ACC112 (cell line): ENCODE results near the gene SH3TC1.

ENCODE experiments used
- H2AFZ ChIP-seq: fragments of 200-600 bp; sonication (generic); one replicate; pipeline ENCODE4 v1.6.0; 2017; ENCODE audit warnings: antibody characterized with exemption, low read length; ENCODE audit not compliant: unreplicated experiment
- H3K27ac ChIP-seq: fragments of 200-600 bp; sonication (generic); 2 replicates; pipeline ENCODE4 v1.5.1; 2014; ENCODE audit warnings: low read depth, mild to moderate bottlenecking, antibody characterized with exemption, low read length, moderate library complexity
- H3K27me3 ChIP-seq: fragments of 200-600 bp; sonication (generic); 2 replicates; pipeline ENCODE4 v1.6.1; 2014; ENCODE audit warnings: mild to moderate bottlenecking, antibody characterized with exemption, low read length, moderate library complexity, mixed read lengths; ENCODE audit not compliant: insufficient read depth
- H3K36me3 ChIP-seq: fragments of 200-600 bp; sonication (generic); 2 replicates; pipeline ENCODE4 v1.6.1; 2016; ENCODE audit warnings: mild to moderate bottlenecking, antibody characterized with exemption, low read length, moderate library complexity, mixed read lengths; ENCODE audit not compliant: insufficient read depth
- H3K4me1 ChIP-seq: fragments of 200-600 bp; sonication (generic); one replicate; pipeline ENCODE4 v1.6.1; 2016; ENCODE audit warnings: low read length, mixed read lengths; ENCODE audit not compliant: insufficient read depth, unreplicated experiment, control insufficient read depth
- H3K4me3 ChIP-seq: fragments of 200-600 bp; sonication (generic); 2 replicates; pipeline ENCODE4 v1.5.1; 2014; ENCODE audit warnings: mild to moderate bottlenecking, low read depth, low read length
- H3K79me2 ChIP-seq: fragments of 200-600 bp; sonication (generic); one replicate; pipeline ENCODE4 v1.6.0; 2016; ENCODE audit warnings: low read length; ENCODE audit not compliant: control insufficient read depth, unreplicated experiment, insufficient read depth

Gene SH3TC1

GRCh38 chr4:8287343-8288280 lies 88.5 kb downstream of the SH3TC1 start:
- no peaks in the 10 kb centered on the region for H3K27me3 ChIP-seq
- H3K4me3 ChIP-seq: no peak overlapping the region
- no peak overlapping the region for H2AFZ ChIP-seq
- no peak overlapping the region for H3K27ac ChIP-seq
- no peaks in the 10 kb centered on the region for H3K79me2 ChIP-seq
- no peaks in the 10 kb centered on the region for H3K4me1 ChIP-seq
- no peaks in the 10 kb centered on the region for H3K36me3 ChIP-seq

- Histone ChIP-seq H3K36me3 (no peaks in the 10 kb centered on the region), H3K27me3 (no peaks in the 10 kb centered on the region), H3K4me3 (no peak overlapping the region), H3K79me2 (no peaks in the 10 kb centered on the region), H3K4me1 (no peaks in the 10 kb centered on the region), H2AFZ (no peak overlapping the region), H3K27ac (no peak overlapping the region)
Measured at GRCh38 chr4:8289151-8289750, 90.2 kb downstream of the SH3TC1 start.

- Histone ChIP-seq H3K79me2 (no peaks in the 10 kb centered on the region), H3K27ac (no peak overlapping the region), H3K4me1 (no peaks in the 10 kb centered on the region), H3K36me3 (no peaks in the 10 kb centered on the region), H3K4me3 (no peak overlapping the region), H3K27me3 (no peaks in the 10 kb centered on the region), H2AFZ (no peak overlapping the region)
Measured at GRCh38 chr4:8289956-8290700, 91.0 kb downstream of the SH3TC1 start.

GRCh38 chr4:8290701-8290970 lies 91.5 kb downstream of the SH3TC1 start:
- Histone ChIP-seq H3K4me3 (no peak overlapping the region), H3K4me1 (no peaks in the 10 kb centered on the region), H3K79me2 (no peaks in the 10 kb centered on the region), H3K36me3 (no peaks in the 10 kb centered on the region), H2AFZ (no peak overlapping the region), H3K27ac (no peak overlapping the region), H3K27me3 (no peaks in the 10 kb centered on the region)
